ENCODE data around the gene DGAT2L6. TPM values are rescaled to one million over a fixed set of nuclear protein-coding genes. Genes with fewer than 3 reads are reported as not detected.
"Not testable (repeated sequence)": the region's sequence is repeated elsewhere in the genome, so short reads cannot be mapped to it uniquely, and the experiment has no call there.

Gene DGAT2L6
- total and polyA plus RNA-seq, 7 experiments from 2014 or later: not detected

DNA sequence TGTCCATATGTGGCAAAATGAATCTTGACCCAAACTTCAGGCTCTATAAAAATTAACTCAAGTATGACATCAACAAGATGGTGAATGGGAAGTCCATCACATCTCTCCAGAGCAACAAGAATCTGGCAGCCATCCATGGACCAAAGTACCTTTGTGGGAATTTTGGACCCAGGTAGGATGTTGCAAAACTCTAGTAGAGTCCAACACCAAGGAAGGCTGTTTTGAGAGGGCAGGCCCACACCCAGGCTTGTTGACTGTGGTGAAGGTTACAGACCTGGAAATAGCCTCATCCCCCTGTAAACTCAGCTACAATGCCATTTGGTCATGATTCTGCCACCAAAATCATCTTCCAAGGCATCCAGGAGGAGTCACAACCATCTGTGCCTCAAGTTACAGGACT lies 12.9 kb downstream of the DGAT2L6 start:
- Mint-ChIP-seq H3K4me3 (no peak overlapping the region), H3K4me1 (peaks cover 0 to 1% (median 0%) of the 10 kb centered on the region in 7 donors), H3K27ac (no peak overlapping the region), H3K27me3 (peaks cover 3 to 15% (median 11%) of the 10 kb centered on the region in 5 donors), H3K36me3 (peaks cover 0 to 10% (median 9%) of the 10 kb centered on the region in 5 donors), H3K9me3 (peaks cover 3 to 12% (median 6%) of the 10 kb centered on the region in 11 donors)
- Histone ChIP-seq H3K27me3 (ENCODE audit: control insufficient read depth in 2 of 2, insufficient read depth in 2 of 2, low read length in 2 of 2) (no peaks in the 10 kb centered on the region), H3K36me3 (ENCODE audit: control insufficient read depth in 2 of 3, insufficient read depth in 3 of 3, low read length in 3 of 3) (no peaks in the 10 kb centered on the region), H3K4me1 (ENCODE audit: control insufficient read depth in 2 of 2, insufficient read depth in 2 of 2, low read length in 2 of 2) (no peaks in the 10 kb centered on the region), H3K4me3 (ENCODE audit: low read length) (no peak overlapping the region), H3K9me3 (ENCODE audit: control insufficient read depth in 2 of 3, low read length in 3 of 3) (no peaks in the 10 kb centered on the region), H3K27ac (ENCODE audit: low read depth, low read length) (no peak overlapping the region)
- no peak for ATAC-seq
- intact Hi-C loops (cut with micrococcal nuclease): loop anchor here in 1 of 2 donors (10.0 kb wide), 1 partner anchor 475 kb away; no protein-coding TSS in a partner anchor
- POLR2A ChIA-PET: no interaction called here
- DNase-seq: no peak
- CTCF ChIA-PET: no interaction called here

DNA sequence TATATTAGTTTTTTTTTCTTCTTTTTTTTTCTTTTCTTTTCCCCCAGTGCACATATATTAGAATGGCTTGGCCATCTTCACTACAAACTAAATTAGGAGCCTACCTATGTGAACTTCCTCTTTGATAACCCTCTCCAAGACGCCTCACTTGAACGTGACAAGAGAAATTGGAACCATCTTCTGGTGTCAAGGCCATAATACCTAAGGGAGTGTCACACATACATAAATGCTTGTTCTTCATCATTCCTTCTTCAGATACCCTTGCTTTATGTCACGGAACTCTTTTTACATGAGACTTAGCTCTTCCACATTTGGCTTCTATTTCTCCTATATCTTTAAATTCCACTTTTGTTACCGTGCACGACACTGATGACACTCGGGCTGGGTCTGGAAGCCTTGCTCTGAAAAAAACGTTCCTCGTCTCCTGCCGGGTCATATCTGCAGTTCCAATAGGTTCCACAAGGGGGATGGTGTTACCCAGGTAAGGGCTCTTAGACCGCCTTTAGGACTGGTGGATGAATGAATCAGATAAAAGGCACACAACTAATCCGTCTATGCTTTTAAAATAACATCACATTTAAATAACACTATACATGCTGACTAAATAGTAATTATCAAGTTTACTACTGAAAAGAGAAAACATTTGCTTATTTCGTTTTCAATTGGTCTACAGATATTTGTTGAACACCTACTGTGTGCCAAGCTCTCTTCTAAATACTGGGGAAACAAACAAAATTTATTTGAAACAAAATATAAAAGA lies 19.9 kb downstream of the DGAT2L6 start:
- H3K27ac Mint-ChIP-seq: no peak overlapping the region
- no peaks in the 10 kb centered on the region for H3K36me3 Mint-ChIP-seq
- H3K4me3 Mint-ChIP-seq: peak overlapping the region in 3 of 10 donors; percentile 1 to 38 (median 4)
- no peak overlapping the region for H3K27ac ChIP-seq (ENCODE audit: low read depth, low read length)
- H3K27me3 Mint-ChIP-seq: peaks cover 0 to 14% (median 0%) of the 10 kb centered on the region in 5 donors
- no peaks in the 10 kb centered on the region for H3K27me3 ChIP-seq (ENCODE audit: control insufficient read depth in 2 of 2, insufficient read depth in 2 of 2, low read length in 2 of 2)
- no peak overlapping the region for H3K4me3 ChIP-seq (ENCODE audit: low read length)
- CTCF ChIA-PET: interaction anchor here (1.1 to 1.6 kb wide), 2 partner anchors 234 to 236 kb away, joined by 5 read pairs; no protein-coding TSS in a partner anchor
- no peaks in the 10 kb centered on the region for H3K9me3 ChIP-seq (ENCODE audit: control insufficient read depth in 2 of 3, low read length in 3 of 3)
- POLR2A ChIA-PET: interaction anchor here (0.7 kb wide), 1 partner anchor 55 kb away, joined by 4 read pairs; no protein-coding TSS in a partner anchor
- H3K9me3 Mint-ChIP-seq: peaks cover 0 to 1% (median 0%) of the 10 kb centered on the region in 11 donors
- H3K36me3 ChIP-seq (ENCODE audit: control insufficient read depth in 2 of 3, insufficient read depth in 3 of 3, low read length in 3 of 3): no peaks in the 10 kb centered on the region
- intact Hi-C loops (cut with micrococcal nuclease): loop anchor here (1.0 to 10.0 kb wide), 6 partner anchors 66 to 468 kb away; no protein-coding TSS in a partner anchor
- DNase-seq: peak; percentile 18 to 70 (median 52)
- peak; percentile 83 for ATAC-seq
- no peaks in the 10 kb centered on the region for H3K4me1 ChIP-seq (ENCODE audit: control insufficient read depth in 2 of 2, insufficient read depth in 2 of 2, low read length in 2 of 2)
- H3K4me1 Mint-ChIP-seq: peaks cover 0 to 6% (median 4%) of the 10 kb centered on the region in 7 donors

- CTCF ChIA-PET: no interaction called here
- peaks cover 0 to 3% (median 0%) of the 10 kb centered on the region in 11 donors for H3K9me3 Mint-ChIP-seq
Observed at GRCh38 chrX:70201732-70202131, 24.4 kb downstream of the DGAT2L6 start.

DNA sequence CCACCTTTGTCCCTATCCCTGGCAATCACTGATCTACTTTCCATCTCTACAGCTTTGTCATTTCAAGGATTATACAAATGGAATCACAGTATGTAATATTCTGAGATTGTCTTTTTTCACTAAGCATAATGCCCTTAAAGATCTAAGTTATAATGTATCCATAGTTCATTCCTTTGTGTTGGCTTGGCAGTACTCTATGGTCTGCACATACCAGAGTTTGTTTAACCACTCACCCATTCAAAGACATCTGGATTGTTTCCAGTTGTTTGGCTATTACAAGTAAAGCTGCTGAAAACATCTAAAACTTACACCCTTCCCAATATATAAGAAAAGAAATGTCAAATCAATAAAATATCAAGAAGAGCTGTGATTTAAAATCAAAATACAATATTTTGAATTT lies 31.2 kb downstream of the DGAT2L6 start:
- Histone ChIP-seq H3K36me3 (ENCODE audit: control insufficient read depth in 2 of 3, insufficient read depth in 3 of 3, low read length in 3 of 3) (no peaks in the 10 kb centered on the region), H3K9me3 (ENCODE audit: control insufficient read depth in 2 of 3, low read length in 3 of 3) (no peaks in the 10 kb centered on the region), H3K27ac (ENCODE audit: low read depth, low read length) (no peak overlapping the region), H3K4me1 (ENCODE audit: control insufficient read depth in 2 of 2, insufficient read depth in 2 of 2, low read length in 2 of 2) (no peaks in the 10 kb centered on the region), H3K4me3 (ENCODE audit: low read length) (no peak overlapping the region), H3K27me3 (ENCODE audit: control insufficient read depth in 2 of 2, insufficient read depth in 2 of 2, low read length in 2 of 2) (no peaks in the 10 kb centered on the region)
- POLR2A ChIA-PET: no interaction called here
- Mint-ChIP-seq H3K27me3 (no peaks in the 10 kb centered on the region), H3K4me3 (no peak overlapping the region), H3K4me1 (no peaks in the 10 kb centered on the region), H3K27ac (no peak overlapping the region), H3K9me3 (peaks cover 0 to 6% (median 2%) of the 10 kb centered on the region in 11 donors), H3K36me3 (no peaks in the 10 kb centered on the region)
- DNase-seq: no peak
- ATAC-seq: no peak
- intact Hi-C loops (cut with micrococcal nuclease): no loop called here
- CTCF ChIA-PET: no interaction called here

More at GRCh38 chrX:70201732-70202131, 24.4 kb downstream of the DGAT2L6 start:
- intact Hi-C loops (cut with micrococcal nuclease): no loop called here
- Histone ChIP-seq H3K27me3 (ENCODE audit: control insufficient read depth in 2 of 2, insufficient read depth in 2 of 2, low read length in 2 of 2) (no peaks in the 10 kb centered on the region), H3K36me3 (ENCODE audit: control insufficient read depth in 2 of 3, insufficient read depth in 3 of 3, low read length in 3 of 3) (no peaks in the 10 kb centered on the region), H3K27ac (ENCODE audit: low read depth, low read length) (no peak overlapping the region), H3K9me3 (ENCODE audit: control insufficient read depth in 2 of 3, low read length in 3 of 3) (no peaks in the 10 kb centered on the region), H3K4me3 (ENCODE audit: low read length) (no peak overlapping the region), H3K4me1 (ENCODE audit: control insufficient read depth in 2 of 2, insufficient read depth in 2 of 2, low read length in 2 of 2) (no peaks in the 10 kb centered on the region)
- no peaks in the 10 kb centered on the region for H3K36me3 Mint-ChIP-seq
- H3K27me3 Mint-ChIP-seq: peaks cover 0 to 4% (median 0%) of the 10 kb centered on the region in 5 donors
- DNase-seq: no peak
- no peak overlapping the region for H3K27ac Mint-ChIP-seq
- ATAC-seq: no peak
- peaks cover 0 to 6% (median 4%) of the 10 kb centered on the region in 7 donors for H3K4me1 Mint-ChIP-seq
- no peak overlapping the region for H3K4me3 Mint-ChIP-seq
- POLR2A ChIA-PET: no interaction called here

GRCh38 chrX:70209570-70209969 lies 32.3 kb downstream of the DGAT2L6 start:
- H3K4me3 ChIP-seq (ENCODE audit: low read length); H3K9me3 ChIP-seq (ENCODE audit: control insufficient read depth in 2 of 3, low read length in 3 of 3); H3K27me3 ChIP-seq (ENCODE audit: control insufficient read depth in 2 of 2, insufficient read depth in 2 of 2, low read length in 2 of 2); H3K9me3 Mint-ChIP-seq; DNase-seq; intact Hi-C loops (cut with micrococcal nuclease); CTCF ChIA-PET; H3K36me3 ChIP-seq (ENCODE audit: control insufficient read depth in 2 of 3, insufficient read depth in 3 of 3, low read length in 3 of 3); POLR2A ChIA-PET; H3K4me1 ChIP-seq (ENCODE audit: control insufficient read depth in 2 of 2, insufficient read depth in 2 of 2, low read length in 2 of 2); H3K27ac Mint-ChIP-seq; H3K27ac ChIP-seq (ENCODE audit: low read depth, low read length); ATAC-seq; H3K4me1 Mint-ChIP-seq; H3K27me3 Mint-ChIP-seq; H3K36me3 Mint-ChIP-seq; H3K4me3 Mint-ChIP-seq: not testable (repeated sequence)

DNA sequence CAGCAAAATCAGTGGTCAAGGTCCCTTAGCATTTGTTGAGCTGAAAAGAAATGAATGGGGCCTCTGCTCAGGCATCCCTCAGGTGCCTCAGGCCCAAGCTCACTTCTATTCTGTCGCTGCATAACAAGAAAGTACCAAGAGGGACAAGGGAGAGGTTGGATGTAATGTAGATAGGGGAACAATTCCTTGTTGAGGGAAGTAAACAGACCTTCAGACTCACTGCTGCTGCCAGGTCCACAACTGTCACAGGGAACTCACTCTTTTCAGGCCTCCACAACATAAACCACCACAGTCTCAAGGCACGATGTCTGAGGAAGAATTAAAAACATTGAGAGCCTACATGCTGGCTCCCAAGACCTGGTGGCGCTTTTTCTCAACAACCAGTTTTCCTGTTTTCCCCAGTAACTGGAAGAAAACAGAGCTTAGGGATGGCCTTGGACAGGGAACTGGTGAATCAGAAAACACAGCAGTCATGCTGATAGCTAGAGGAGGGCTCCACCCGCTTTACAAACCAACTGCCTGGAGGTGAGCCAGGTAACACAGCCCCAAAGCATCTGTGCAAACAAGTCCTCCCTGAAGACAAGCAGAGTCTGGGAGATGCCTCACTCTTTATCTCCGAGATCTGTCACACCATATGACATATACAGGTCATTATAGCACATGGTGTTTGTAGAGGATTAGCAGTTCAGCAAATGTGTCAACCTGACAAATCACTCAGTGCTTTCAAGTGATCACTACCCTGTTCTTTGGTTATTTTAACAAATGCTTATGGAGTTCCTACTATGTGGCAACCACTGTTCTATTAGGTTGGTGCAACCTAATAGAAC lies 42.9 kb downstream of the DGAT2L6 start:
- H3K4me3 Mint-ChIP-seq: no peak overlapping the region

More for the DNA sequence above, 42.9 kb downstream of the DGAT2L6 start:
- no peak overlapping the region for H3K27ac Mint-ChIP-seq
- H3K4me1 Mint-ChIP-seq: no peaks in the 10 kb centered on the region
- no peaks in the 10 kb centered on the region for H3K9me3 Mint-ChIP-seq
- ChIA-PET CTCF (no interaction called here), POLR2A (no interaction called here)
- H3K9me3 ChIP-seq (ENCODE audit: control insufficient read depth in 2 of 3, low read length in 3 of 3): no peaks in the 10 kb centered on the region
- no peaks in the 10 kb centered on the region for H3K4me1 ChIP-seq (ENCODE audit: control insufficient read depth in 2 of 2, insufficient read depth in 2 of 2, low read length in 2 of 2)
- no peaks in the 10 kb centered on the region for H3K27me3 ChIP-seq (ENCODE audit: control insufficient read depth in 2 of 2, insufficient read depth in 2 of 2, low read length in 2 of 2)
- no peaks in the 10 kb centered on the region for H3K36me3 ChIP-seq (ENCODE audit: control insufficient read depth in 2 of 3, insufficient read depth in 3 of 3, low read length in 3 of 3)
- intact Hi-C loops (cut with micrococcal nuclease): no loop called here
- H3K36me3 Mint-ChIP-seq: no peaks in the 10 kb centered on the region
- H3K27ac ChIP-seq (ENCODE audit: low read depth, low read length): no peak overlapping the region
- ATAC-seq (no peak), DNase-seq (no peak)
- no peak overlapping the region for H3K4me3 ChIP-seq (ENCODE audit: low read length)
- no peaks in the 10 kb centered on the region for H3K27me3 Mint-ChIP-seq

All from naive thymus-derived CD4-positive, alpha-beta T cell (primary cell).